ENCODE data around the gene PEF1.

GRCh38 chr1:31592132-31592531, 52.5 kb downstream of the PEF1 start:
- TF ChIP-seq CTCF (IDR thresholded peaks at IDR 0.05) (no peak), POLR2A (IDR thresholded peaks at IDR 0.05) (no peak)
